Osteoblast (primary cell): ENCODE data around the gene LINC01488. TPM values are rescaled to one million over a fixed set of nuclear protein-coding genes. Genes with fewer than 3 reads are reported as not detected.

Source experiments
- DNase-seq: peaks from one replicate; pipeline ENCODE4 v3.0.0; 2011; ENCODE audit warnings: low spot score, mixed read lengths; ENCODE audit not compliant: insufficient read length; ENCODE audit errors: missing footprints
- H2AFZ ChIP-seq: 2 replicates; pipeline ENCODE4 v1.6.0; 2011; ENCODE audit warnings: mild to moderate bottlenecking, low read length
- H3K27ac ChIP-seq: 2 replicates; pipeline ENCODE4 v1.5.1; 2011; ENCODE audit warnings: mild to moderate bottlenecking, low read depth, low read length, moderate library complexity
- H3K27me3 ChIP-seq: 2 replicates; pipeline ENCODE4 v1.6.0; 2012; ENCODE audit warnings: mild to moderate bottlenecking, control low read depth, inconsistent platforms, low read length, moderate library complexity; ENCODE audit not compliant: insufficient read depth
- H3K36me3 ChIP-seq: 2 replicates; pipeline ENCODE4 v1.5.1; 2011; ENCODE audit warnings: mild to moderate bottlenecking, low read length, control low read depth, moderate library complexity; ENCODE audit not compliant: insufficient read depth
- H3K4me1 ChIP-seq: 2 replicates; pipeline ENCODE4 v1.5.1; 2011; ENCODE audit warnings: mild to moderate bottlenecking, low read length, control low read depth, moderate library complexity; ENCODE audit not compliant: insufficient read depth
- H3K4me2 ChIP-seq: 2 replicates; pipeline ENCODE4 v1.6.0; 2011; ENCODE audit warnings: mild to moderate bottlenecking, low read length; ENCODE audit not compliant: insufficient read depth
- H3K4me3 ChIP-seq: fragments of 200-600 bp; sonication (generic); 3 replicates; pipeline ENCODE4 v1.5.1; 2012; ENCODE audit warnings: mild to moderate bottlenecking, low read length, inconsistent platforms; ENCODE audit not compliant: insufficient read depth
- H3K79me2 ChIP-seq: 2 replicates; pipeline ENCODE4 v1.6.0; 2012; ENCODE audit warnings: mild to moderate bottlenecking, low read length, control low read depth, inconsistent platforms; ENCODE audit not compliant: insufficient read depth
- H3K9me3 ChIP-seq: 2 replicates; pipeline ENCODE4 v1.5.1; 2011; ENCODE audit warnings: low read depth, low read length, control low read depth
- H4K20me1 ChIP-seq: 2 replicates; pipeline ENCODE4 v1.6.0; 2012; ENCODE audit warnings: mild to moderate bottlenecking, low read length, control low read depth; ENCODE audit not compliant: insufficient read depth
- total RNA-seq: library from RNA; depleted of rRNA; stranded (reverse); fragments of >200 nt; gene quantifications from 2 replicates; pipeline ENCODE4 v1.2.3, GENCODE V29; 2012
- TF ChIP-seq, protein P1 (sequence below): IDR thresholded peaks from 2 replicates; pipeline ENCODE4 v1.5.1; 2011; ENCODE audit warnings: mild to moderate bottlenecking, low read depth, low read length, moderate library complexity; ENCODE audit errors: extremely low read depth

Gene LINC01488
- total RNA-seq, 1 donor = not detected

- H3K79me2 ChIP-seq = peaks cover 13% of the 10 kb centered on the region
- TF ChIP-seq, protein P1, sequence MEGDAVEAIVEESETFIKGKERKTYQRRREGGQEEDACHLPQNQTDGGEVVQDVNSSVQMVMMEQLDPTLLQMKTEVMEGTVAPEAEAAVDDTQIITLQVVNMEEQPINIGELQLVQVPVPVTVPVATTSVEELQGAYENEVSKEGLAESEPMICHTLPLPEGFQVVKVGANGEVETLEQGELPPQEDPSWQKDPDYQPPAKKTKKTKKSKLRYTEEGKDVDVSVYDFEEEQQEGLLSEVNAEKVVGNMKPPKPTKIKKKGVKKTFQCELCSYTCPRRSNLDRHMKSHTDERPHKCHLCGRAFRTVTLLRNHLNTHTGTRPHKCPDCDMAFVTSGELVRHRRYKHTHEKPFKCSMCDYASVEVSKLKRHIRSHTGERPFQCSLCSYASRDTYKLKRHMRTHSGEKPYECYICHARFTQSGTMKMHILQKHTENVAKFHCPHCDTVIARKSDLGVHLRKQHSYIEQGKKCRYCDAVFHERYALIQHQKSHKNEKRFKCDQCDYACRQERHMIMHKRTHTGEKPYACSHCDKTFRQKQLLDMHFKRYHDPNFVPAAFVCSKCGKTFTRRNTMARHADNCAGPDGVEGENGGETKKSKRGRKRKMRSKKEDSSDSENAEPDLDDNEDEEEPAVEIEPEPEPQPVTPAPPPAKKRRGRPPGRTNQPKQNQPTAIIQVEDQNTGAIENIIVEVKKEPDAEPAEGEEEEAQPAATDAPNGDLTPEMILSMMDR = no peak
- DNase-seq = peak; percentile 90
- H3K36me3 ChIP-seq = no peaks in the 10 kb centered on the region
- no peaks in the 10 kb centered on the region for H4K20me1 ChIP-seq
- peak overlapping the region; percentile 55 for H3K4me3 ChIP-seq
- H3K27me3 ChIP-seq = no peaks in the 10 kb centered on the region
- H3K9me3 ChIP-seq = no peaks in the 10 kb centered on the region
- H3K4me1 ChIP-seq = peaks cover 25% of the 10 kb centered on the region
- H3K27ac ChIP-seq = peak overlapping the region; percentile 88
- peak overlapping the region; percentile 65 for H2AFZ ChIP-seq
- H3K4me2 ChIP-seq = peak overlapping the region; percentile 47
Observed at GRCh38 chr11:69518081-69518950, 36.9 kb downstream of the LINC01488 start.

GRCh38 chr11:69520186-69520916, 38.9 kb downstream of the LINC01488 start:
- no peaks in the 10 kb centered on the region for H3K36me3 ChIP-seq
- H2AFZ ChIP-seq = no peak overlapping the region
- H3K79me2 ChIP-seq = peaks cover 13% of the 10 kb centered on the region
- peak overlapping the region; percentile 1 for H3K27ac ChIP-seq
- H3K4me3 ChIP-seq = no peak overlapping the region
- H3K27me3 ChIP-seq = no peaks in the 10 kb centered on the region
- H4K20me1 ChIP-seq = no peaks in the 10 kb centered on the region
- no peaks in the 10 kb centered on the region for H3K9me3 ChIP-seq
- TF ChIP-seq, protein P1 = no peak
- H3K4me1 ChIP-seq = peaks cover 37% of the 10 kb centered on the region
- no peak overlapping the region for H3K4me2 ChIP-seq
- DNase-seq = no peak

GRCh38 chr11:69521457-69521856, 40.0 kb downstream of the LINC01488 start:
- Histone ChIP-seq H4K20me1 (no peaks in the 10 kb centered on the region), H3K4me1 (peaks cover 35% of the 10 kb centered on the region), H3K4me3 (no peak overlapping the region), H3K27ac (no peak overlapping the region), H3K36me3 (no peaks in the 10 kb centered on the region), H3K4me2 (no peak overlapping the region), H3K9me3 (no peaks in the 10 kb centered on the region), H3K79me2 (peaks cover 13% of the 10 kb centered on the region), H3K27me3 (no peaks in the 10 kb centered on the region), H2AFZ (no peak overlapping the region)
- TF ChIP-seq, protein P1 = no peak
- DNase-seq = peak; percentile 71

DNA sequence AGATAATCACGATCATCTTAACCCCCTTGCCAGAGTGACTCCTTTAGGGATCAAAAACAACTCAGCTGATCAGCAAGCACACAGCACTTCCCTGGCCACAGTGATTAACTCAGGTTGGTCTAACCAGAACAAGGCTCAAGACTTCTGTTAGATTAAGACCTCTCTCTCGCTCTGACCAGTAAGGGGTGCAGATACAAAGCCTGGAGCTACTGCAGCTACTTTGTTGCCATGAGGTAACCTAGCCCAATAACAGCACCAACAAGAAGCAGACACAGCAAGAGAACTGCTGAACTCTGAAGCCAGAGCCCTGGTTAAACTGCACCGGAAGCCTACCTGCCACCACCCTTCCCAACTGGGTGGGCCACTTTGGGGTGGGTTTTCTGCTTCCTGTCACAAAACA, 42.0 kb downstream of the LINC01488 start:
- no peaks in the 10 kb centered on the region for H3K36me3 ChIP-seq
- peaks cover 21% of the 10 kb centered on the region for H3K4me1 ChIP-seq
- no peak for DNase-seq
- TF ChIP-seq, protein P1 = no peak
- H3K27ac ChIP-seq = no peak overlapping the region
- no peaks in the 10 kb centered on the region for H3K9me3 ChIP-seq
- H3K4me2 ChIP-seq = no peak overlapping the region
- no peaks in the 10 kb centered on the region for H3K27me3 ChIP-seq
- H2AFZ ChIP-seq = no peak overlapping the region
- no peak overlapping the region for H3K4me3 ChIP-seq
- no peaks in the 10 kb centered on the region for H4K20me1 ChIP-seq
- peaks cover 13% of the 10 kb centered on the region for H3K79me2 ChIP-seq
